Keratinocyte (primary cell): Measurements from ENCODE around the gene TLE6.

ENCODE experiments used
- CTCF ChIP-seq, 3 experiments: IDR thresholded peaks in 1 of 3; conservative IDR thresholded peaks in 1 of 3; optimal IDR thresholded peaks in 1 of 3; 2 replicates in 2 of 3; 3 replicates in 1 of 3; pipeline versions ENCODE3 to v1.5.1; 2011; ENCODE audit warnings: low read length in 3 of 3, mild to moderate bottlenecking in 3 of 3, moderate library complexity in 2 of 3, control low read depth in 1 of 3, inconsistent platforms in 1 of 3; ENCODE audit not compliant: insufficient read depth in 2 of 3; ENCODE audit errors: extremely low read depth in 1 of 3
- EZH2 ChIP-seq: IDR thresholded peaks from one replicate; pipeline ENCODE4 v1.6.1; 2012; ENCODE audit warnings: inconsistent platforms, mild to moderate bottlenecking, low read length, moderate library complexity

GRCh38 chr19:2981898-2982297, 4.5 kb downstream of the TLE6 start:
- TF ChIP-seq EZH2 (no peak), CTCF (optimal IDR thresholded peaks at IDR 0.05 in 1 of 3, IDR thresholded peaks at IDR 0.05 in 1 of 3, conservative IDR thresholded peaks at IDR 0.05 in 1 of 3; ENCODE audit: extremely low read depth in 1 of 3, insufficient read depth in 2 of 3, low read length in 3 of 3) (no peak)
